HG03378 (cell line): ENCODE data around the gene RPP25L.

Experiments
- ATAC-seq: cut with Tn5 transposase; IDR thresholded peaks from one replicate; pipeline ENCODE4 v1.9.1; 2021; ENCODE audit warnings: mild to moderate bottlenecking, moderate library complexity; ENCODE audit not compliant: unreplicated experiment

RPP25L gene

GRCh38 chr9:34638138-34638445 is 26.2 kb upstream of the RPP25L start:
- no peak for ATAC-seq

- ATAC-seq, result peak; percentile 67
These were observed 25.6 kb upstream of the RPP25L start, which contains the start of gene SIGMAR1 for GRCh38 chr9:34637356-34638137. TSS of gene SIGMAR1 (minus strand) at chr9:34637787. CDS start at chr9:34637697, 90 bp downstream.

GRCh38 chr9:34636791-34637355 is 25.0 kb upstream of the RPP25L start:
- ATAC-seq, result peak; percentile 14

GRCh38 chr9:34635556-34635955 is 23.7 kb upstream of the RPP25L start:
- ATAC-seq, result no peak

- ATAC-seq, result no peak
These were observed 22.8 kb upstream of the RPP25L start for GRCh38 chr9:34634551-34635248.

GRCh38 chr9:34633851-34634550 is 22.1 kb upstream of the RPP25L start:
- ATAC-seq, result peak; percentile 43

- ATAC-seq, result no peak
These were observed 21.3 kb upstream of the RPP25L start for GRCh38 chr9:34633166-34633565.

- ATAC-seq, result no peak
These were observed 18.7 kb upstream of the RPP25L start for GRCh38 chr9:34630402-34631154.

GRCh38 chr9:34629491-34629808 is 17.6 kb upstream of the RPP25L start:
- no peak for ATAC-seq

GRCh38 chr9:34628656-34629490 is 17.0 kb upstream of the RPP25L start, which contains the start of gene ARID3C:
TSS of gene ARID3C (minus strand) at chr9:34629066. CDS start at chr9:34628014, 1,052 bp downstream.
- ATAC-seq, result no peak

GRCh38 chr9:34627716-34628655 is 16.1 kb upstream of the RPP25L start:
- no peak for ATAC-seq

GRCh38 chr9:34625186-34625486 is 13.2 kb upstream of the RPP25L start:
- no peak for ATAC-seq

GRCh38 chr9:34624475-34625185 is 12.7 kb upstream of the RPP25L start:
- no peak for ATAC-seq

- no peak for ATAC-seq
These were observed 11.7 kb upstream of the RPP25L start for GRCh38 chr9:34623374-34624235.

- ATAC-seq, result peak; percentile 96
These were observed 8.4 kb upstream of the RPP25L start, which contains the start of gene DCTN3 for GRCh38 chr9:34620061-34620994. TSS of gene DCTN3 (minus strand) at chr9:34620495. CDS start at chr9:34620464, 31 bp downstream.

GRCh38 chr9:34615132-34615531 is 3.2 kb upstream of the RPP25L start:
- ATAC-seq, result no peak
